CD4-positive, alpha-beta T cell treated with Interleukin-10 for 1 hour (primary cell): ENCODE results near the gene SLAMF6.
A peak's percentile ranks its signal among the peaks of the same experiment; 100 is the strongest.

ENCODE experiments used
- DNase-seq: peaks from one replicate; pipeline ENCODE4 v3.0.0-alpha.2; 2020

SLAMF6 gene

DNA sequence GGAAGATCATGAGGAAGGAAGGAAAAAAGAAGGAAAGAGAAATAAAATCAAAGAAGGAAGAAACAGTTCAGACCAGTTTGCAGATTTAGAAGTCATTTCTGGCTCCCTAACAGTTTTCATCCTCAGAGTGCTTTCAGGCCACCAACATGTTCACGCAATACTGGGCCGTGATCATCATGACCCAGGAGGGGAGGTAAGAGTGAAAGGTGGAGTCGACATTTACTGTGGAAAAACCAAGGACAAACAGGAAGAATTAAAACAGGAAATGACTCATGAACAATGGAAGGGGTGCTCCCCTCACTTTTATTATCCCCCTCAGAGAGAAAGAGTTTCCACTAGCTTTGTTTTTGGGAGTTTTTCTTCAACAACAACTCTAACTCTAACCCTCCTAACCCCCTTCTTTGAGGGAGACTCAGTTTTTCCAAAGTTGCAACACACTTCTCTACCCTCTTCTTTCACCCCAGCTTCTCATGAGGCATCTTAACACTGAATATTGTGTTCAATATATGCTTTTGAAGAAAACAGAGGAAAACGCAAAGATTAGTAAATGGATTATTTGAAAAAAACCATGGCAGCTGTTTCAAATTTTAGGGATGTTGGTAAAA is 62.3 kb downstream of the SLAMF6 start:
- DNase-seq = no peak

DNA sequence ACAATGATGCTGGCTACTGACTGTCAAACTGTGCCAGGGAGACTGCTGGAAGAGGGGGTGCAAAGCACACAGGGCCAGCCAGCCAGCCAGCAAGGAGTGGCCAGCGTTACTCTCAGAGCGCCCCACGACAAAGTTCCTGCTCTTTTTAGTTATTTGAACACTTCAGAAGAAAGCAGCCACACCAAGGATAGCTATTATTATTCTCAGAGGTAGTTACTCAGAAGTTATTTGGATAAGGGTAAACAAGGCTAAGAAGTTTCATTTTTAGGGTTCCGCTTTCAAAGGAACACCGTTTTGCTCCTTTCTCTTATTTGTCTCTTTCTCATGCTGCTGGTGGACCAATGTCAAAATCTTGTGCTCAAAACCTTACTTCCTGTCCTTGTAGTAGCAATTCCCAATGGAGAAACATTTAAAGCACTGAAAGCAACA is 62.8 kb downstream of the SLAMF6 start:
- DNase-seq = no peak

DNA sequence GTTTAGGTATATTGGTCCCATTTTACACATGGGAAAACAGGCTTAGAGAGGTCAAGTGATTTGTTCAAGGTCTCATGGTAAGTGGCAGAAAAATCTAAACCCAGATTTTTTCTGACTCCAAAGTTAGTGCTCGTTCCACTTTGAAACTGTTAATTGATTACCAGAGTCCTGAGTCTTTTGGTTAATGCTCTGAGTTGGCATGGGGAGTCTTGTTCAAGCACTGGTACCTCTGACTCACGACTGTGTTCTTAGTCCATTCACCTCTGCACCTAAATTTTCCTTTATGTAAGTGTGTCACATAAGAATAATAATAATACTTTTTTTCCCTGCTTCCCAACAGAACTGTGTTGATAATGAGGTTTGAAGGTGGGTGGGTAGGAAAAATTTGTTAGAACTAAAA is 63.4 kb downstream of the SLAMF6 start:
- no peak for DNase-seq

DNA sequence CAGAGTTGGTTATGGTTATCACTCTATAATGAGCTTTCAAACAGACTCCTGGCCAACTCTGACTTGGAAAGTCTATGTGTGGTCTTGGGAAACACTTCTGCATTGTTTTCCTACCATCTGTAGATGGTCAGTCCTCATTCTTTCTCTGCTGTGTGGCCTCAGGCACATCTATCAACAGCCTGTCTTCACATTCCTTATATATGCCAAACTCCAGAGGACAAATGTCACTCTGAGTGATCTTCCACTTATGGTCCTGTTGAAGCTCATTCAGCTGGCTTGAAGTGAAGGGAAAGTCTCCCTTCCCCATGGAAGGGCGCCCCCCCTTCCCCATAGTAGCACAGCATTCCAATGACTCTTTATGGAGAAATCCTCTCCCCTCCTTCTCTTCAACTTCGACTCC is 64.0 kb downstream of the SLAMF6 start:
- DNase-seq = no peak

DNA sequence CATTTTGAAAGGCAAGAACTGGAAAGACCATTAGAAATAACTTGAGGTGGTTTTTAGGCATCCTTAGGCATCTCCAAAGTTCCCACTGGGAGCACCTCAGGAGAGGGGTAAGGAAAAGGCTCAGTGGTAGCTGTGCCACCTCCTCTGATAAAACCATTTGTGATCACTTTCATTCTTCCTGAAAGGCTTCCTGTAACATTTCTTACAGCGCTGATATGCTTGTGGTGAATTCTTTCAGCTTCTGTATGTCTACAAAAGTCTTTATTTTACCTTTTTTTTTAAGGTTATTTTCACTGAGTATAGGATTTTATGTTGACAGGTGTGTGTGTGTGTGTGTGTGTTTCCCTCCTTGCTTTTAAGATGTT is 67.9 kb downstream of the SLAMF6 start:
- no peak for DNase-seq

DNA sequence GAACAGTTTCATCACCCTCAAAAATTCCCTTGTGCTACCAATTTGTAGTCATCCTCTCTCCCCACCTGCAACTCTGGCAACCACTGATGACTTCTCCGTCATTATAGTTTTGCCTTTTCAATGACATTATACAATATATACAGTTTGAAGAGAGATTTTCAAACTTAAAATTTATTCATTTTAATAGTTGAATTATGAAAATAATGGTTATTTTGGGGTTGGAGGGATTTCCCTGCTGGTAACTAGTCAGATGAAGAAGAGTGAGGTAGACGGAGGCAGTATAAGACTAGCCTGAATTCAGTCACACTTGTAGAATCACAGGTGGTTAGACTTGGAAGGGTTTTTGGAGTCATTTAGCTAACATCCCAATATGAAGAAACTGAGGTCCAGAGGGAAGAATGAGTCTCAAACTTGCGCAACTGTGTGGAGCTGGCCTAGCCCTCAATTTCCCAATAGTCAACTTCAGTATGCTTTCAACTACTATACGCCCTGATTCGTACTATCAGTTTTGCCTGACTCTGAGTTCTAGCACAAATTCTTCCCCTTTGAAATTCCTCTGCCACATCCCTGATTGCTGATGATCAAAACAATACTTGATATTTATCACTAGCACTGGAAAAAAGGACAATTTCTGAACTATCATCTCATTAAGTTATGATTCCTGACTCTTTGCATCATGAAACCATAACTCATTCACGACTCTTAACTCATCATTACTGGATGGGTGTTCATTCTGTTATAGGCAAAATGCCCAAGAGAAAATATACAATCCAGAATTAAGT is 68.5 kb downstream of the SLAMF6 start:
- no peak for DNase-seq

DNA sequence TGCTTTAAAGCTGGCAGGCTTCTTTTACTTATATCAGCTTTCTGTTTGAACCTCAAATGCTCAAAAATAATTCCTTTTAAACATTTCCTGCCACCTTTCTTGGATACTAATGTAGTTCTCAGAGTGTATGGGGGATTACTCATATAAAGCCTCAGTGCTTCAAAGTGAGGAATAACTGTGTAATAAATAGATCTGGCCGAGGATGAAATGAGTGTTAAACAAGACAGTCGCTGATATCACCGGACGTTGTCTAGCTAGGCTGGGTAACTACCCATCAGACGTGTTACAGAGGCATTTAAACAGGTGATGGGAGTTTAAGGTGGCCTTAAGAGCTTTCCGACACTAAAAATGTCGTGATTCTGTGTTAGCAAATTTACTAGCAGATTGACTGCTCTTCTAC is 69.6 kb downstream of the SLAMF6 start:
- DNase-seq = no peak

DNA sequence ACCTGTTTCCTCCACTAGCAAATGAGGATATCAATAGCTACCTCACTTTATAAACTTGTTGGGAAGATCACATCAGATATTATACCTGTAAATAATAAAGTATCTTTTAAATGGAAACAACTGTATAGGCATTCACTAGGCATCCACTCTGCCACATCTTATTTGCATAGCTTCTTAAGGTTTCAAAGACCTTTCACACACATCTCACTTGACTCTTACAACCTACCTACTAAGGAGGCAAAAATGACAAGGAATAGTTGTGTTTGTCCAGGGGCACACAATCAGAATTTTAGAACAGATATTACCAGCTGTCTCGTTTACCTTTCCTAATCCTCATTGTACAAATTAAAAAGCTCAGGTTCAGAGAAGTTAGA is 71.2 kb downstream of the SLAMF6 start:
- no peak for DNase-seq

DNA sequence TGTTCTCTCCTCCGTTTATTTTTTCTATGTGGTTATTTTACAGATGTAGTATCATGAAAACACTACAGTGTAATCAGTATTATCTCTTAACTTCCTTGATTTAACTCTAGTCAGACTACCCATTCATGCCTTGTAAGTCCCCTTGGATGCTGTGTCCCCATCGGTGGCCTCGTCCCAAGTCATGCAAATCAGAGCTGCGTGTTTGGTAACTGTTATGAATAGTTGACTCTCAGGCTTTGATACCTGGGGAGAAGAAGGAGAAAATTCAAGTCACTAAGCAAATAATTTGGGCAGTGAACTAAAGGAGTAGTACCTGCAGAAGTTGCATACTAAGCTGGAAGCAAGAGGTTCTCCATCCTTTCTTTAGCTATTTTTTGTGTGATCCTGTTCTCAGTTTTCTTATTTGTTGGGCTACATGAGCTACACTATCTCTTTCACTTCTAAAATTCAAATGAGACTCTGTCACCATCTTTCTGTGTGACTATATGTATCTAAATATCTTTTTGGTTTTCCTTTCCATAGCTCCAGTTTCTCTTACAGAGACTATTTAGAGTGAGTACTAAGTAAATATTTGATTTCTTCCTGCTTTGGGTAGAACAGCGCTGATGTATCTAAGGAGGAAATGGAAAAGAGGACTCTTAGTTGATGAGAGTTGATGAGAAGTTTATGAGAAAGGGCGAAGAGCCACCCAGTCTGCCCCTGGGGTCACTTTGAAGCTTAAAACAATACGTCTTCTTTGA is 71.8 kb downstream of the SLAMF6 start:
- no peak for DNase-seq

DNA sequence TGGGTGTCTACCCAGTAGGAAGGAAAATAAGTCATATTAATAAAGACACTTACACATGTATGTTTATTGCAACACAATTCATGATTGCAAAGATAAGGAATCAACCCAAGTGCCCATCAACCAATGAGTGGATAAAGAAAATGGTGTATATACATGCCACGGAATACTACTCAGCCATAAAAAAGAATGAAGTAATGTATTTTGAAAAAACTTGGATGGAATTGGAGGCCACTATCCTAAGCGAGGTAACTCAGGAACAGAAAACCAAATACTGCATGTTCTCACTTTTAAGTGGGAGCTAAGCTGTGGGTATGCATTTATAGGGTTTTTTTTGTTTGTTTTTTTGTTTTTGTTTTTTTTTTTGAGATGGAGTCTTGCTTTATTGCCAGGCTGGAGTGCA is 73.6 kb downstream of the SLAMF6 start:
- DNase-seq = no peak

DNA sequence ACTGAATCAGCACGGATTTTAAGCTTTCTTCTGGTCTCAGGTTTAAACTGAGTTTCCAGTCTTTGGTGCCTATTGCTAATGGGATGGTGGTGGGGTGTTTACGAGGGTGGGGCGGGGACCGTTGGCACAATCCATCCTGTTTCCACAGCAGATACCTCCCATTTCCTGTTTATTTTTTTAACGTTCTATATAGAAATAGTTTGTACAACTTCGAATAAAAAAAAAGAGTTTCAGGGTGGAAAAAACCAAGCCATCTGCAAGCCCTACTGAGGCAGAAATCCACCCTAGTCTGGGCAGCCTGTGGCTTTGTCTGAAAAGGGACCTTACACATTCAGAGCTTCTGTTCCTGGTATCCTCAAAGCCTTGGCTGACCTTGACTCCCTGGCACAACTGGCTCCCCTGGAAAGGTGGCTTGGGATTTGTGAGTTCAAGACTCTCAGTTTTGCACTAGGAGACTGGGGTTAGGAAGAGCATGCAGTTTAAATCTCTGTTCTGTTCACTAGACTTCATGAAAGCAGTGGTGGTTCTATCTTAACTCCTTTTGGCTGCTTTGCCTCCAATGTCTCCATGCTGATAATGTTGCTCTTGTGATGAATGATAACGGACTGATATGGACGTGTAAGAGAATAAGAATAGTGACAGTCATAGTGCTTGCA is 76.0 kb downstream of the SLAMF6 start:
- no peak for DNase-seq

DNA sequence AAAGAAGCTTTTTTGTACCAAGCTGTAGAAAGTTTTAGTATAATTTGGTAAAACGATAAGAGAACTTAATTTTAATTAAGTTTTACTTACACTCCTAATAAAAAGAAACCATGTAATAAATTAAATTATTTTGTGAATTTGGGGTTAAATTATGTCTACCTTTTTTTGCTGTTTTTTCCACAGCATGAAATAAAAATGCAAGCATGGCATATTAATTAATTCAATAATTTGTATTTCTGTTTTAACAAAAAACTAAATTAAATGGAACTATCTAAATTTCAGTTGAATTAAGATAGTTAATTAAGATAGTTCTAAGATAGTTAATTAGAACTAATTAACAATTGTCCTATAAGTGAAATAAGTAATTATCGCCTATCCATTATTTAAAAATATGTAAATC is 83.3 kb downstream of the SLAMF6 start:
- DNase-seq = no peak

DNA sequence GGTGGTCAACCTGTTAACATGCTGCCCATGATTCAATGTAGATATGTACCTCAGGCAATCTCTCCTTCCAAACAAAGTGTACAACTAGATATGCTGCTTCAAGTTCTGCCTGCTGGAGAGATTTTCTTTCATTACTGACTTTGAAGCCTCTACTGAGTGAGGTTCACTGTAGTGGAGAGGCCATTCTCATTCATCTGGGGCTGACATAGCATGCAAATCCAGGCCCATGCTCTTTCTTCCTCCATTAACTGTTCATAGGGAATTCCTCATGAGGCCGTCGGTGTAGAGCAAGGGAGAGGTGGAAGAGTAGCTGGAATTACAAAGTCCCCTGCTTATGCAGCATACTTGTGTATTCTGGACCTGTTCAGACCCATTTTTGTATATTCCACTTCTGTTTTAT is 84.1 kb downstream of the SLAMF6 start:
- no peak for DNase-seq

DNA sequence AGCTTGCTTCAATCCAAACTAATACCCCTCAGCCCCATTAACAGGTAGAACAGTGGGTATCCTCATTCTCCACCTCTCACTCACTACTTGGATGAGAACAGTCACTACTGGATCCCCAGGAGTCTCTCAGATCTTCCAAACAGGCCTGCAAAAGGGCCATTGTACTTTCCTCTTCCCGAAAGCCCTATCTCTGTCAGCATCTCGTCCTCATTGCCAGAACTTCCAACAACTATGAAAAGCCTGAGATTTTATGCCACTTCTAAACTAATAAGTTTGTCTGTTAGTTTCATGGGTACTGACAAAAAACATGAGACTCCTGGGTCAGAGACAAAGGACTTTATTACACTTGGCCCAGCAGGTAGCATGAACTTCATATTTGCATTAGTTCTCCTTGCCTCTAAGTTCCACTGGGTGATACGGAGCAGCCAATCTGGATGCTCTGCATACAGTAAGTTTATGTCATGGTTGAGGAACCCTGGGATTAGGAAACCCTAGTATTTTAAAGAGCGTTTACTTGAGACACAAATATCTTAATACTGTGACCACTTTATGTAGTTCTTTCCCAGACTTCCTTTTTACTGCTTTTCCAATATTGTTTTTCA is 84.6 kb downstream of the SLAMF6 start:
- DNase-seq = no peak

DNA sequence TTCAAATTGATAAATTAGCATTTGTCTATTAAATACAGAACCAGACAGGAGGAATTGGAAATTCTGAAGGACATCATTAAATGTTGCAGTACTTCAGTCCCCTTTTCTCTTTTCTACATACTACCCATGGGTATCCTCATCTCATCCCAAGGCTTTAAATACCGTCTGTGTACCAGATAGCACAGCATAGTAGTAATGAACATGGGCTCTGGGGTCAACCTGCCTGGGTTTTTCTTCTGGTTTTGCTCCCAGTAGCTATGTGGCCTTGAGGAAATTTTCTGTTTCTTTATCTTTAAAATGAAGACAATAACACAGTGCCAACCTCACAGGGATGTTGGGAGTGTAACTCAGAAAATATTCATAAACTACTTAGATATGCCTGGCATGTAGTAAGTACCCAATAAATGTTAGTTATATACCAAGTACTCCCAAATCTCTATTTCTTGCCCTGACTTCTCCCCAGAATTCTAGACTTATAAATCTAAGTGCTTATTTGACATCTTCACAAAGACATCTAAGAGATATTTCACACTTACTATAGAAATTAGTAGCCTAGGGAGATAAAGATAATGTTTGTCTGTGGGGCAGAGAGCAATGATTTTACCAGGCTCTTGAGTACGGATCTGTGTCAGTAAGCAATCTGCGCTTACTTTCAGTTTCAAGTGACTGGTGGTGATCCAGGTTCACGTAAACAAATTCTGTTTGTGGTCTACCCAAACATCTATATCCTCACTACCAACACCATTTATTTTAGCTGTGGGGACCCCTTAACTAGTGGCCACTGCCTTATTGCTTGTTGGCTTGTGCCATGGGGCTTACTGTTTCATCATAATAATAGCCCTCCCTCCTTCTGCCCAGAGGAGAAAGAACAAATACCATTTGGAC is 85.4 kb downstream of the SLAMF6 start:
- peak; percentile 67 for DNase-seq

DNA sequence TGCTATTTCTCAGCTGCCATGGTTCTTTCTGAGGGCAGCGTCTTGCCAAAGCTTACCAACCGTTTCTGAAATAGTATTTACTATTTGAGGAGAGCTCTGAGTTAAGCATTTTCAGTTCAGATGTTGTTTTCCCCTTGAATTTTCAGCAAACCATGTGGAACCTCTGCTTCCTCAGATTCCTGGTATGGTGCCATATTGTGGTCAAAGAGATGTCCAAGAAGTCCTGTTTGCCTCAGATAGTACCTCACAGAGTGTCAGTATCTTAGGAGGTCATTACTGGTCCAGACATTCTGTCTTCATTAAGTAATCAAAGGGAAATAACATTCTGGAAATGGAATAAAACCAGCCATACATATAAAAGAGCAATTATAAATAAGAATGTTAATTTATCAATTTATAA is 86.1 kb downstream of the SLAMF6 start:
- no peak for DNase-seq
